A549 (cell line): Measurements from ENCODE around the gene CFAP46. TPM values are rescaled to one million over a fixed set of nuclear protein-coding genes. Genes with fewer than 3 reads are reported as not detected.
"Not testable (repeated sequence)": the region's sequence is repeated elsewhere in the genome, so short reads cannot be mapped to it uniquely, and the experiment has no call there.

Experiments
- ATAC-seq, 2 experiments: fragments of 200-7000 bp in 1 of 2; fragments of >200 bp in 1 of 2; cut with Nextera tagmentation in 1 of 2; cut with Tn5 transposase in 1 of 2; 3 replicates each; pipeline versions ENCODE4 v1.8.0 to v1.9.1; 2018 to 2020; ENCODE audit warnings: mild to moderate bottlenecking in 1 of 2, moderate library complexity in 1 of 2
- CTCF ChIA-PET: fragments of 300-600 bp; sonication (Branson Sonifier 250); formaldehyde crosslinking; extraction: SDS; loops from one replicate; lab custom pipeline; 2021; ENCODE audit warnings: antibody characterized with exemption, inconsistent platforms; lab: Yijun Ruan, JAX
- POLR2A ChIA-PET: fragments of 350-600 bp; formaldehyde crosslinking; extraction: SDS; loops from one replicate; lab custom pipeline; 2021; ENCODE audit warnings: antibody characterized with exemption, inconsistent platforms; lab: Yijun Ruan, JAX
- DNase-seq, 2 experiments: peaks; one replicate each; pipeline versions ENCODE4 v3.0.0 to v3.0.0-alpha.2; 2011 to 2016; ENCODE audit warnings: low read depth in 1 of 2, low spot score in 1 of 2
- FAIRE-seq: peaks from 2 replicates; lab custom pipeline; 2011; peaks lifted over from hg19 to GRCh38; lab: Jason Lieb, UNC
- H3K27ac ChIP-seq, 2 experiments: fragments of >200 bp; sonication (Bioruptor Twin); formaldehyde crosslinking; 3 replicates each; pipeline ENCODE4 v1.5.1; 2016 to 2017
- H3K4me1 ChIP-seq: fragments of >200 bp; sonication (Bioruptor Twin); formaldehyde crosslinking; 3 replicates; pipeline ENCODE4 v1.6.1; 2016
- H3K4me2 ChIP-seq: fragments of >200 bp; sonication (Bioruptor Twin); formaldehyde crosslinking; 3 replicates; pipeline ENCODE4 v1.6.1; 2016
- H3K4me3 ChIP-seq: fragments of >200 bp; sonication (Bioruptor Twin); formaldehyde crosslinking; 3 replicates; pipeline ENCODE4 v1.5.1; 2016
- H3K9me3 ChIP-seq: fragments of >200 bp; sonication (Bioruptor Twin); formaldehyde crosslinking; 3 replicates; pipeline ENCODE4 v1.6.1; 2016
- CBX2 ChIP-seq: fragments of 200-600 bp; sonication (generic); IDR thresholded peaks from 2 replicates; pipeline ENCODE4 v1.6.1; 2016; ENCODE audit warnings: low read depth, mild to moderate bottlenecking, borderline replicate concordance
- CEBPB ChIP-seq, 2 experiments: fragments of >200 bp in 1 of 2; sonication (Bioruptor Twin) in 1 of 2; formaldehyde crosslinking in 1 of 2; IDR thresholded peaks; 2 replicates each; pipeline ENCODE4 v1.6.1; 2012 to 2016
- EHF ChIP-seq: fragments of 250-450 bp; sonication (Bioruptor Pico); IDR thresholded peaks from 2 replicates; pipeline ENCODE4 v1.5.0; 2020; ENCODE audit warnings: mild to moderate bottlenecking
- EP300 ChIP-seq, 2 experiments: fragments of >200 bp; sonication (Bioruptor Twin); formaldehyde crosslinking; IDR thresholded peaks; 2 replicates in 1 of 2; 3 replicates in 1 of 2; pipeline ENCODE4 v1.6.1; 2016 to 2017
- ESRRA ChIP-seq: fragments of 150-350 bp; IDR thresholded peaks from 2 replicates; pipeline ENCODE4 v1.6.1; 2014; ENCODE audit warnings: mild to moderate bottlenecking, low read length, borderline replicate concordance
- GATA3 ChIP-seq: IDR thresholded peaks from 2 replicates; pipeline ENCODE4 v1.6.1; 2012; ENCODE audit warnings: borderline replicate concordance
- HEYL ChIP-seq: fragments of 250-450 bp; sonication (Bioruptor Pico); IDR thresholded peaks from 2 replicates; pipeline ENCODE4 v1.8.0; 2021; ENCODE audit warnings: mild to moderate bottlenecking, moderate library complexity
- HOXB13 ChIP-seq: fragments of 250-450 bp; sonication (Bioruptor Pico); IDR thresholded peaks from 2 replicates; pipeline ENCODE4 v1.5.0; 2020; ENCODE audit warnings: low read depth, mild to moderate bottlenecking, moderate library complexity
- KDM1A ChIP-seq: fragments of 200-600 bp; sonication (generic); IDR thresholded peaks from 2 replicates; pipeline ENCODE4 v1.6.1; 2016; ENCODE audit warnings: low read depth, mild to moderate bottlenecking
- KDM5A ChIP-seq: fragments of 200-600 bp; sonication (generic); IDR thresholded peaks from 2 replicates; pipeline ENCODE4 v1.6.1; 2016; ENCODE audit warnings: antibody characterized with exemption, mild to moderate bottlenecking
- MAFK ChIP-seq: fragments of 450-650 bp; IDR thresholded peaks from 2 replicates; pipeline ENCODE4 v1.6.1; 2014; ENCODE audit not compliant: partially characterized antibody
- PHF8 ChIP-seq: fragments of 200-600 bp; sonication (generic); IDR thresholded peaks from 2 replicates; pipeline ENCODE4 v1.6.1; 2016; ENCODE audit warnings: low read depth, mild to moderate bottlenecking, antibody characterized with exemption, moderate library complexity, borderline replicate concordance
- POLR2AphosphoS2 ChIP-seq: conservative IDR thresholded peaks from 2 replicates; pipeline ENCODE4 v1.6.1; 2012; ENCODE audit warnings: low read length, improper control_type of control experiment, inconsistent platforms
- RAD21 ChIP-seq, 2 experiments: fragments of >200 bp in 1 of 2; sonication (Bioruptor Twin) in 1 of 2; formaldehyde crosslinking in 1 of 2; IDR thresholded peaks in 1 of 2; conservative IDR thresholded peaks in 1 of 2; 2 replicates in 1 of 2; 3 replicates in 1 of 2; pipeline ENCODE4 v1.6.1; 2012 to 2018; ENCODE audit warnings: inconsistent platforms in 1 of 2
- RCOR1 ChIP-seq: fragments of 150-350 bp; IDR thresholded peaks from 2 replicates; pipeline ENCODE4 v1.6.1; 2014; ENCODE audit warnings: antibody characterized with exemption, low read length, low read depth
- RFX5 ChIP-seq: fragments of 450-650 bp; IDR thresholded peaks from 2 replicates; pipeline ENCODE4 v1.7.1; 2014; ENCODE audit warnings: antibody characterized with exemption, mild to moderate bottlenecking, moderate library complexity
- ZC3H11A ChIP-seq: fragments of 450-650 bp; IDR thresholded peaks from 2 replicates; pipeline ENCODE4 v1.6.1; 2014; ENCODE audit warnings: antibody characterized with exemption, mild to moderate bottlenecking
- ZNF302 ChIP-seq: fragments of 250-450 bp; sonication (Bioruptor Pico); IDR thresholded peaks from 2 replicates; pipeline ENCODE4 v1.9.0; 2021; ENCODE audit warnings: inconsistent platforms, mild to moderate bottlenecking, moderate library complexity
- ZSCAN20 ChIP-seq: fragments of 250-450 bp; sonication (Bioruptor Pico); IDR thresholded peaks from 2 replicates; pipeline ENCODE4 v1.8.0; 2022; ENCODE audit warnings: mild to moderate bottlenecking, moderate library complexity
- WGBS: methylation state at CpG from one replicate; pipeline ENCODE4 v1.1.6; 2017; ENCODE audit errors: missing lambda C conversion rate; 5-methylcytosine and 5-hydroxymethylcytosine counted together
- polyA plus RNA-seq, 4 experiments: library from polyadenylated mRNA; depleted of rRNA in 3 of 4; stranded (reverse); fragments of >200 nt; fragmentation: RNase III in 1 of 4; extraction: RNeasy Plus Mini Kit Qiagen cat#74134 plus additional on column Dnase treatment in 1 of 4; gene quantifications; 2 replicates in 3 of 4; 3 replicates in 1 of 4; pipeline ENCODE4 v1.2.3, GENCODE V29; 2011 to 2017
- TF ChIP-seq, protein P1 (sequence below): IDR thresholded peaks from 2 replicates; pipeline ENCODE4 v1.6.1; 2012
- TF ChIP-seq, protein P2 (sequence below): fragments of 200-600 bp; sonication (generic); IDR thresholded peaks from 2 replicates; pipeline ENCODE4 v1.6.1; 2016; ENCODE audit warnings: antibody characterized with exemption, mild to moderate bottlenecking, moderate library complexity
- TF ChIP-seq, protein P3 (sequence below): fragments of 250-450 bp; sonication (Bioruptor Pico); IDR thresholded peaks from 2 replicates; pipeline ENCODE4 v1.5.0; 2020; ENCODE audit warnings: low read depth, mild to moderate bottlenecking, moderate library complexity

CFAP46 gene
- polyA plus RNA-seq, 2 of the 4 experiments (the other 2 are of a cell fraction): 0.88 to 1.8 TPM

DNA sequence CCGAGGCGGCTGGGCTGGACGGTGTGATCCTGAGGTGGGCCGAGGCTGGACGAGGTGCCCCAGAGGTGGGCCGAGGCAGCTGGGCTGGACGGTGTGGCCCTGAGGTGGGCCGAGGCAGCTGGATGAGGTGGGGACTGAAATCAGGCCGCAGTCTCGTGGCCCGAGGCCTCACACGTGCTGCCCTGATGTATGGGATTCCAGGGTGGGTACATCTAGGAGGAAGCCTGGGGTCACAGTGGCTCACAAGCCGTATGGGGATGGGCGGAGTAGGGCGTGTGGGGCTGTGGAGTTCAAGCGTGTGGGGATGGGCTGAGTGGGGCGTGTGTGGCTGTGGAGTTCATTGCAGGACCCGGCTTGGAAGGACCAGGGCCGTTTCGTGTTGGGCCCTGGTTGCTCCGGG lies 144.0 kb downstream of the CFAP46 start:
- ChIA-PET CTCF (no interaction called here), POLR2A (no interaction called here)
- no peak overlapping the region for H3K4me2 ChIP-seq
- DNase-seq (no peak), FAIRE-seq (no peak), ATAC-seq (0 out of 6 replicates have a peak, but pooled peaks of 1 of the 2 experiments have one; percentile 10)
- H3K9me3 ChIP-seq: 0 out of 3 replicates have a peak, but pooled peaks cover 3% of the 10 kb centered on the region
- WGBS: 64% methylated on average over 13 of the region's 21 CpGs
- TF ChIP-seq HOXB13: no peak
- no peak for TF ChIP-seq RCOR1
- no peak for TF ChIP-seq HEYL (CRISPR knock-in tag)
- TF ChIP-seq EHF (CRISPR knock-in tag): no peak
- TF ChIP-seq, protein P1, sequence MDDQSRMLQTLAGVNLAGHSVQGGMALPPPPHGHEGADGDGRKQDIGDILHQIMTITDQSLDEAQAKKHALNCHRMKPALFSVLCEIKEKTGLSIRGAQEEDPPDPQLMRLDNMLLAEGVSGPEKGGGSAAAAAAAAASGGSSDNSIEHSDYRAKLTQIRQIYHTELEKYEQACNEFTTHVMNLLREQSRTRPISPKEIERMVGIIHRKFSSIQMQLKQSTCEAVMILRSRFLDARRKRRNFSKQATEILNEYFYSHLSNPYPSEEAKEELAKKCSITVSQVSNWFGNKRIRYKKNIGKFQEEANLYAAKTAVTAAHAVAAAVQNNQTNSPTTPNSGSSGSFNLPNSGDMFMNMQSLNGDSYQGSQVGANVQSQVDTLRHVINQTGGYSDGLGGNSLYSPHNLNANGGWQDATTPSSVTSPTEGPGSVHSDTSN: no peak
- TF ChIP-seq ZSCAN20: no peak
- TF ChIP-seq ESRRA: no peak
- TF ChIP-seq, protein P2, sequence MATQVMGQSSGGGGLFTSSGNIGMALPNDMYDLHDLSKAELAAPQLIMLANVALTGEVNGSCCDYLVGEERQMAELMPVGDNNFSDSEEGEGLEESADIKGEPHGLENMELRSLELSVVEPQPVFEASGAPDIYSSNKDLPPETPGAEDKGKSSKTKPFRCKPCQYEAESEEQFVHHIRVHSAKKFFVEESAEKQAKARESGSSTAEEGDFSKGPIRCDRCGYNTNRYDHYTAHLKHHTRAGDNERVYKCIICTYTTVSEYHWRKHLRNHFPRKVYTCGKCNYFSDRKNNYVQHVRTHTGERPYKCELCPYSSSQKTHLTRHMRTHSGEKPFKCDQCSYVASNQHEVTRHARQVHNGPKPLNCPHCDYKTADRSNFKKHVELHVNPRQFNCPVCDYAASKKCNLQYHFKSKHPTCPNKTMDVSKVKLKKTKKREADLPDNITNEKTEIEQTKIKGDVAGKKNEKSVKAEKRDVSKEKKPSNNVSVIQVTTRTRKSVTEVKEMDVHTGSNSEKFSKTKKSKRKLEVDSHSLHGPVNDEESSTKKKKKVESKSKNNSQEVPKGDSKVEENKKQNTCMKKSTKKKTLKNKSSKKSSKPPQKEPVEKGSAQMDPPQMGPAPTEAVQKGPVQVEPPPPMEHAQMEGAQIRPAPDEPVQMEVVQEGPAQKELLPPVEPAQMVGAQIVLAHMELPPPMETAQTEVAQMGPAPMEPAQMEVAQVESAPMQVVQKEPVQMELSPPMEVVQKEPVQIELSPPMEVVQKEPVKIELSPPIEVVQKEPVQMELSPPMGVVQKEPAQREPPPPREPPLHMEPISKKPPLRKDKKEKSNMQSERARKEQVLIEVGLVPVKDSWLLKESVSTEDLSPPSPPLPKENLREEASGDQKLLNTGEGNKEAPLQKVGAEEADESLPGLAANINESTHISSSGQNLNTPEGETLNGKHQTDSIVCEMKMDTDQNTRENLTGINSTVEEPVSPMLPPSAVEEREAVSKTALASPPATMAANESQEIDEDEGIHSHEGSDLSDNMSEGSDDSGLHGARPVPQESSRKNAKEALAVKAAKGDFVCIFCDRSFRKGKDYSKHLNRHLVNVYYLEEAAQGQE: no peak
- no peak for TF ChIP-seq ZNF302 (CRISPR knock-in tag)
- no peak for TF ChIP-seq KDM5A
- no peak for TF ChIP-seq ZC3H11A
- no peak for TF ChIP-seq MAFK
- TF ChIP-seq CEBPB (IDR thresholded peaks at IDR 0.05): no peak
- peaks cover 5% of the 10 kb centered on the region; the same call in 1 of the 3 replicates for H3K4me1 ChIP-seq
- no peak overlapping the region for H3K27ac ChIP-seq
- no peak overlapping the region for H3K4me3 ChIP-seq

DNA sequence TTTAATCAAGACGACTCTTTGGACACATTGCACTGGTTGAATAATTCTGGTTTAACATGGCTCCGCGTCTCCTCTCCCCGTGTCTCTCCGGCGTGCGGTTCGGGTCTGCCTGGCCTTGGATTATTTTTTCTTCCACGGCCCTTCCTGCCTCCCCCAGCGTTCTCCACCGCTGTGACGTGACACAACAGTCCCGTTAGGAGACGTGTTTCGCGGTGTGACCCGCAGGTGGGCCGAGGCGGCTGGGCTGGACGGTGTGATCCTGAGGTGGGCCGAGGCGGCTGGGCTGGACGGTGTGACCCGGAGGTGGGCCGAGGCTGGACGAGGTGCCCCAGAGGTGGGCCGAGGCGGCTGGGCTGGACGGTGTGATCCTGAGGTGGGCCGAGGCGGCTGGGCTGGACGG lies 144.4 kb downstream of the CFAP46 start:
- H3K4me1 ChIP-seq, H3K9me3 ChIP-seq, H3K4me3 ChIP-seq, DNase-seq, POLR2A ChIA-PET, FAIRE-seq, H3K4me2 ChIP-seq, H3K27ac ChIP-seq, ATAC-seq: not testable (repeated sequence)
- 76% methylated on average over 27 of the region's 32 CpGs for WGBS
- CTCF ChIA-PET: interaction anchor here (1.8 kb wide), 1 partner anchor 144 kb away, joined by 5 read pairs; no protein-coding TSS in a partner anchor

GRCh38 chr10:132796846-132797245 lies 145.5 kb downstream of the CFAP46 start:
- Histone ChIP-seq H3K4me3 (no peak overlapping the region), H3K9me3 (no peaks in the 10 kb centered on the region), H3K27ac (no peak overlapping the region), H3K4me2 (no peak overlapping the region), H3K4me1 (peaks cover 5% of the 10 kb centered on the region; the same call in 1 of the 3 replicates)
- ChIA-PET CTCF (interaction anchor here (1.0 to 1.8 kb wide), 3 partner anchors 9 to 143 kb away, joined by 3 to 7 read pairs (median 5); no protein-coding TSS in a partner anchor), POLR2A (no interaction called here)
- TF ChIP-seq KDM1A (no peak), RAD21 (conservative IDR thresholded peaks at IDR 0.05 in 1 of 2, IDR thresholded peaks at IDR 0.05 in 1 of 2) (no peak), HOXB13 (no peak), EP300 (IDR thresholded peaks at IDR 0.05) (no peak), KDM5A (no peak), CBX2 (no peak), GATA3 (no peak), RFX5 (no peak), POLR2AphosphoS2 (no peak), EHF (CRISPR knock-in tag) (no peak), PHF8 (no peak), MAFK (no peak)
- TF ChIP-seq, protein P3, sequence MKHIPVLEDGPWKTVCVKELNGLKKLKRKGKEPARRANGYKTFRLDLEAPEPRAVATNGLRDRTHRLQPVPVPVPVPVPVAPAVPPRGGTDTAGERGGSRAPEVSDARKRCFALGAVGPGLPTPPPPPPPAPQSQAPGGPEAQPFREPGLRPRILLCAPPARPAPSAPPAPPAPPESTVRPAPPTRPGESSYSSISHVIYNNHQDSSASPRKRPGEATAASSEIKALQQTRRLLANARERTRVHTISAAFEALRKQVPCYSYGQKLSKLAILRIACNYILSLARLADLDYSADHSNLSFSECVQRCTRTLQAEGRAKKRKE (CRISPR knock-in tag): no peak
- WGBS: 75% methylated on average over 20 of the region's 21 CpGs
- ATAC-seq: no peak
- no peak for FAIRE-seq
- DNase-seq: no peak
